ENCODE data around the gene CYTL1.

The CYTL1 gene

GRCh38 chr4:4968161-4968725, 51.0 kb downstream of the CYTL1 start:
- no peak for DNase-seq (ENCODE audit: low spot score)

All from hepatic stellate cell (primary cell).